Measurements from ENCODE around the gene PCDHGB1. TPM values are rescaled to one million over a fixed set of nuclear protein-coding genes. Genes with fewer than 3 reads are reported as not detected.

Gene PCDHGB1
- total RNA-seq, 1 experiment from 2014 or later, result 0.15 TPM

DNA sequence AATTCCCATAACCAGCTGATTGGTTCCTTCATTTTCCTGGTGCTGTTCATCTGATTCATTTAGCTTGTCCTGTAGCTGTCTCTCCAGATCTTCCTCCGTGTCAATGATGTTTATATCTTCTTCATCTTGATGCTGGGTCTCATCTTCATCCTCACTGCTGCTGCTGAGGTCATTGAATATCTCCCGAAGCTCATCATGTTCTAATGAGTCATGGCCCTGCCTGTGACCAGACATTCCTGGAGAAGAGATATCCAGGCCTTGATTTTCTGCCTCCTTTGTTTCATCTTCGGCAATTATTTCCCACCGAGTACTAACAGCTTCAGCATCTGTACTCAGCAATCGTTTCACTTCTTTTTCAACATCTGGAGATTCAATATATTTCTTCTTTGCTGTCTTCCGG, 30.7 kb upstream of the PCDHGB1 start:
- Histone ChIP-seq H3K9ac (ENCODE audit: low read length) (no peak overlapping the region), H3K9me3 (ENCODE audit: control insufficient read depth in 1 of 2, insufficient read depth in 1 of 2, low read depth in 1 of 2, low read length in 2 of 2) (peaks cover 19 to 26% of the 10 kb centered on the region in 2 experiments), H3K9me2 (ENCODE audit: insufficient read depth) (no peaks in the 10 kb centered on the region), H3K27ac (ENCODE audit: low read depth, low read length) (no peak overlapping the region), H3K4me1 (ENCODE audit: control insufficient read depth in 1 of 2, insufficient read depth in 2 of 2, low read length in 2 of 2) (peaks cover 4 to 13% of the 10 kb centered on the region in 2 experiments; a peak in 3 of 4 replicates), H3K79me2 (ENCODE audit: insufficient read depth, low read length) (peaks cover 29% of the 10 kb centered on the region), H3K36me3 (ENCODE audit: control insufficient read depth in 1 of 2, insufficient read depth in 2 of 2, low read length in 2 of 2) (peaks cover 2 to 19% of the 10 kb centered on the region in 2 experiments; a peak in 2 of 4 replicates), H3K4me2 (ENCODE audit: low read length) (peak overlapping the region; percentile 79), H2AFZ (ENCODE audit: low read depth, low read length, poor library complexity, severe bottlenecking) (no peak overlapping the region), H3K4me3 (replicated peaks in 1 of 2; ENCODE audit: low read depth in 1 of 2, low read length in 2 of 2) (peak overlapping the region in 1 of 2 experiments; percentile 74; a peak in 3 of 4 replicates), H3K27me3 (ENCODE audit: insufficient read depth, low read length) (no peaks in the 10 kb centered on the region), H4K20me1 (ENCODE audit: insufficient read depth) (no peaks in the 10 kb centered on the region)
- ChIA-PET RAD21 (ENCODE audit: low non-redundant PET in 1 of 2, low total read pairs in 2 of 2, uncharacterized antibody in 2 of 2, unreplicated experiment in 2 of 2) (no interaction called here), POLR2A (no interaction called here), CTCF (interaction anchor here (2.0 to 2.1 kb wide), 2 partner anchors 94 to 245 kb away, joined by 6 to 19 read pairs; partner anchors contain the start of gene PCDHGA10)
- no TSS peak for BruUV-seq (replicated peaks)
- ATAC-seq (no peak), DNase-seq (ENCODE audit: low read depth, low spot score) (no peak)
- intact Hi-C loops (cut with micrococcal nuclease), result no loop called here
- TF ChIP-seq EZH2phosphoT487 (IDR thresholded peaks at IDR 0.05; ENCODE audit: borderline replicate concordance) (no peak), YY1 (IDR thresholded peaks at IDR 0.05; ENCODE audit: extremely low read depth, insufficient replicate concordance, low read depth, low read length) (no peak), RAD21 (IDR thresholded peaks at IDR 0.05; ENCODE audit: low read depth) (no peak), ZFX (IDR thresholded peaks at IDR 0.05) (no peak), FOSL1 (IDR thresholded peaks at IDR 0.05; ENCODE audit: low read depth) (no peak), EGR1 (IDR thresholded peaks at IDR 0.05; ENCODE audit: low read depth) (no peak), ELF1 (IDR thresholded peaks at IDR 0.05; ENCODE audit: borderline replicate concordance, low read depth) (no peak), POLR2AphosphoS5 (IDR thresholded peaks at IDR 0.05; ENCODE audit: low read depth, low read length) (no peak), SRF (IDR thresholded peaks at IDR 0.05; ENCODE audit: low read depth) (no peak), JUND (IDR thresholded peaks at IDR 0.05) (no peak)
- TF ChIP-seq, protein P1, sequence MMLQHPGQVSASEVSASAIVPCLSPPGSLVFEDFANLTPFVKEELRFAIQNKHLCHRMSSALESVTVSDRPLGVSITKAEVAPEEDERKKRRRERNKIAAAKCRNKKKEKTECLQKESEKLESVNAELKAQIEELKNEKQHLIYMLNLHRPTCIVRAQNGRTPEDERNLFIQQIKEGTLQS (IDR thresholded peaks at IDR 0.05), result no peak
- TF ChIP-seq, protein P2, sequence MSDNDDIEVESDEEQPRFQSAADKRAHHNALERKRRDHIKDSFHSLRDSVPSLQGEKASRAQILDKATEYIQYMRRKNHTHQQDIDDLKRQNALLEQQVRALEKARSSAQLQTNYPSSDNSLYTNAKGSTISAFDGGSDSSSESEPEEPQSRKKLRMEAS (IDR thresholded peaks at IDR 0.05), result no peak
- TF ChIP-seq, protein P3, sequence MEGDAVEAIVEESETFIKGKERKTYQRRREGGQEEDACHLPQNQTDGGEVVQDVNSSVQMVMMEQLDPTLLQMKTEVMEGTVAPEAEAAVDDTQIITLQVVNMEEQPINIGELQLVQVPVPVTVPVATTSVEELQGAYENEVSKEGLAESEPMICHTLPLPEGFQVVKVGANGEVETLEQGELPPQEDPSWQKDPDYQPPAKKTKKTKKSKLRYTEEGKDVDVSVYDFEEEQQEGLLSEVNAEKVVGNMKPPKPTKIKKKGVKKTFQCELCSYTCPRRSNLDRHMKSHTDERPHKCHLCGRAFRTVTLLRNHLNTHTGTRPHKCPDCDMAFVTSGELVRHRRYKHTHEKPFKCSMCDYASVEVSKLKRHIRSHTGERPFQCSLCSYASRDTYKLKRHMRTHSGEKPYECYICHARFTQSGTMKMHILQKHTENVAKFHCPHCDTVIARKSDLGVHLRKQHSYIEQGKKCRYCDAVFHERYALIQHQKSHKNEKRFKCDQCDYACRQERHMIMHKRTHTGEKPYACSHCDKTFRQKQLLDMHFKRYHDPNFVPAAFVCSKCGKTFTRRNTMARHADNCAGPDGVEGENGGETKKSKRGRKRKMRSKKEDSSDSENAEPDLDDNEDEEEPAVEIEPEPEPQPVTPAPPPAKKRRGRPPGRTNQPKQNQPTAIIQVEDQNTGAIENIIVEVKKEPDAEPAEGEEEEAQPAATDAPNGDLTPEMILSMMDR (IDR thresholded peaks at IDR 0.05 in 2 of 3, conservative IDR thresholded peaks at IDR 0.05 in 1 of 3; ENCODE audit: borderline replicate concordance in 1 of 3, insufficient read depth in 1 of 3, low read depth in 2 of 3, low read length in 2 of 3), result no peak
- TF ChIP-seq, protein P4, sequence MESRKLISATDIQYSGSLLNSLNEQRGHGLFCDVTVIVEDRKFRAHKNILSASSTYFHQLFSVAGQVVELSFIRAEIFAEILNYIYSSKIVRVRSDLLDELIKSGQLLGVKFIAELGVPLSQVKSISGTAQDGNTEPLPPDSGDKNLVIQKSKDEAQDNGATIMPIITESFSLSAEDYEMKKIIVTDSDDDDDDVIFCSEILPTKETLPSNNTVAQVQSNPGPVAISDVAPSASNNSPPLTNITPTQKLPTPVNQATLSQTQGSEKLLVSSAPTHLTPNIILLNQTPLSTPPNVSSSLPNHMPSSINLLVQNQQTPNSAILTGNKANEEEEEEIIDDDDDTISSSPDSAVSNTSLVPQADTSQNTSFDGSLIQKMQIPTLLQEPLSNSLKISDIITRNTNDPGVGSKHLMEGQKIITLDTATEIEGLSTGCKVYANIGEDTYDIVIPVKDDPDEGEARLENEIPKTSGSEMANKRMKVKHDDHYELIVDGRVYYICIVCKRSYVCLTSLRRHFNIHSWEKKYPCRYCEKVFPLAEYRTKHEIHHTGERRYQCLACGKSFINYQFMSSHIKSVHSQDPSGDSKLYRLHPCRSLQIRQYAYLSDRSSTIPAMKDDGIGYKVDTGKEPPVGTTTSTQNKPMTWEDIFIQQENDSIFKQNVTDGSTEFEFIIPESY (IDR thresholded peaks at IDR 0.05; ENCODE audit: extremely low read depth, insufficient replicate concordance, low read length), result no peak
